Glutamatergic neuron (in vitro differentiated cells): ENCODE measurements around the gene PDE10A. TPM values are rescaled to one million over a fixed set of nuclear protein-coding genes. Genes with fewer than 3 reads are reported as not detected.

Source experiments
- DNase-seq: peaks from one replicate; pipeline ENCODE4 v3.0.0; 2022
- H3K27ac Mint-ChIP-seq: one replicate; pipeline ENCODE4 v1.8.0; 2020; ENCODE audit warnings: mild to moderate bottlenecking, mixed read lengths, inconsistent platforms; ENCODE audit not compliant: unreplicated experiment
- H3K27me3 Mint-ChIP-seq: one replicate; pipeline ENCODE4 v1.8.0; 2020; ENCODE audit warnings: mild to moderate bottlenecking, moderate library complexity, mixed read lengths, inconsistent platforms; ENCODE audit not compliant: unreplicated experiment
- H3K36me3 Mint-ChIP-seq: one replicate; pipeline ENCODE4 v1.8.0; 2020; ENCODE audit warnings: mild to moderate bottlenecking, mixed read lengths, inconsistent platforms; ENCODE audit not compliant: unreplicated experiment
- H3K4me1 Mint-ChIP-seq: one replicate; pipeline ENCODE4 v1.8.0; 2020; ENCODE audit warnings: mild to moderate bottlenecking, low read depth, mixed read lengths, inconsistent platforms; ENCODE audit not compliant: unreplicated experiment
- H3K4me3 Mint-ChIP-seq: one replicate; pipeline ENCODE4 v1.8.0; 2020; ENCODE audit warnings: mild to moderate bottlenecking, mixed read lengths, inconsistent platforms; ENCODE audit not compliant: unreplicated experiment
- H3K9me3 Mint-ChIP-seq: one replicate; pipeline ENCODE4 v1.8.0; 2020; ENCODE audit warnings: mild to moderate bottlenecking, moderate library complexity, mixed read lengths, inconsistent platforms; ENCODE audit not compliant: unreplicated experiment
- CTCF ChIP-seq: fragments of 200-600 bp; sonication (generic); IDR thresholded peaks from one replicate; pipeline ENCODE4 v1.5.0; 2021; ENCODE audit not compliant: partially characterized antibody, unreplicated experiment
- total RNA-seq: library from RNA; stranded (reverse); fragmentation: NEBNext Ultra II Directional; extraction: Animal tissue kit (Norgen Biotek cat#: 25700); gene quantifications from one replicate; pipeline ENCODE4 v1.2.1, GENCODE V29; 2021; ENCODE audit not compliant: unreplicated experiment

Gene PDE10A
- total RNA-seq, 1 donor from 2014 or later = 24.5 TPM

DNA sequence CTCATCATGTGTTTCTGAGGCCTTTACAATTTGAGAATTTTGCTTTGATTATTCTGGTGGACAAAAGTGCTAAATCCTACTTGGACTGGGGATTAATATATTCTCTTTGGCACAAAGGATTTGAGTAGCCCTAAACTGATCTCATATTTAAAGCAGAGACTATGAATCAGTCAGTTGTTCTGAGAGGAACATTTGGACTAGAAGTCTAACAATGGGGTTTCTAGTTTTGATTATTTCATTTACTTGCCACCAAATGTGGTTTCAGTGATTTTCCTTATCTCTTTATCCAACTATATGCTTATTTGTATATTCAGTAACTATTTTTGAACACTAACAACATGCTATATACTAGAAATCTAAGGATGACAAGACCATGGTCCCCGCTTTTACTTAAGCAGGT, 81.4 kb downstream of the PDE10A start:
- TF ChIP-seq CTCF = no peak
- H3K4me1 Mint-ChIP-seq = no peaks in the 10 kb centered on the region
- no peak overlapping the region for H3K27ac Mint-ChIP-seq
- H3K4me3 Mint-ChIP-seq = no peak overlapping the region
- H3K9me3 Mint-ChIP-seq = peaks cover 5% of the 10 kb centered on the region
- peaks cover 2% of the 10 kb centered on the region for H3K27me3 Mint-ChIP-seq
- no peak for DNase-seq
- peaks cover 5% of the 10 kb centered on the region for H3K36me3 Mint-ChIP-seq

DNA sequence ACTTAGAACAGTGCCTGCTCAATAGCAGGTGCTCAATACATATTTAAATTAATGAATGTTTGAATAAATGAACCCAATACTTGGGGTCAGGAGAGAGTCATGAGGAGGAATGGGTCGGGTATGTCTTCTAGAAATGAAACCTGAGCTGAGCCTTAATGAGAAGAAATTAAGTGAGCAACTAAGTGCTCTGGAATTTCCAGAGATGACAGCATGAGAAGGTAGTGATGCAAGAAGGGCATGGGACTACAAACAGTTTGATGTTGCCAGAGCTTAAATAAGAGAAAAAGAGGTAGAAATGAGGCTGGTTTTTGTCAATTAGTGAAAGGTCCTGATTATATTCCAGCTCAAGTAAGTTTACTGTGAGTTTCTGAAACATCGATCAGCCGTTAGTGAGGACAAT, 82.9 kb downstream of the PDE10A start:
- Mint-ChIP-seq H3K9me3 (peaks cover 3% of the 10 kb centered on the region), H3K27me3 (peaks cover 2% of the 10 kb centered on the region), H3K27ac (no peak overlapping the region), H3K4me3 (no peak overlapping the region), H3K36me3 (peaks cover 3% of the 10 kb centered on the region), H3K4me1 (no peaks in the 10 kb centered on the region)
- no peak for DNase-seq
- TF ChIP-seq CTCF = no peak

GRCh38 chr6:165579151-165579550, 83.9 kb downstream of the PDE10A start:
- no peak overlapping the region for H3K27ac Mint-ChIP-seq
- no peak for DNase-seq
- H3K9me3 Mint-ChIP-seq = no peaks in the 10 kb centered on the region
- no peaks in the 10 kb centered on the region for H3K27me3 Mint-ChIP-seq
- H3K4me3 Mint-ChIP-seq = no peak overlapping the region
- no peaks in the 10 kb centered on the region for H3K4me1 Mint-ChIP-seq
- no peak for TF ChIP-seq CTCF
- H3K36me3 Mint-ChIP-seq = no peaks in the 10 kb centered on the region

DNA sequence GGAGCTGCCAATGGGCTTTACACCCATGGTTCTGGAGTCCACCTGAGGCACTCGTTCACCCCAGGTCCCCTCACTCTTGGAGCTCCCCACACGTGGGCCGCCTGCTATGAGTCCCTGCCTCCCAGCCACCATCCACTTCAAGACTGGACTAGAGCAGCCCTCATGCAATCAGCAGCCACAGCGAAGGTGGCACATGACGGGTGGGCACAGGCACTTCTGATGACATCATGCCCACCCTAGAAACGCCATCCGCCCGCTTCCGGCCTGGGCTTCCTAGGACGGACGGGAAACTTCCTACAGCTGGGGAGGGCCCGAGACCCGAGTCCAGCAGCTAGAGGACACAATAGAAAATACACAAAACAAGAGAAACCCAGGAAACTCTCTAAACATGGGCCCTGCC, 85.5 kb downstream of the PDE10A start:
- H3K9me3 Mint-ChIP-seq = peaks cover 2% of the 10 kb centered on the region
- no peak overlapping the region for H3K4me3 Mint-ChIP-seq
- H3K4me1 Mint-ChIP-seq = peaks cover 2% of the 10 kb centered on the region
- no peak for TF ChIP-seq CTCF
- H3K27ac Mint-ChIP-seq = no peak overlapping the region
- DNase-seq = no peak
- H3K27me3 Mint-ChIP-seq = peaks cover 2% of the 10 kb centered on the region
- no peaks in the 10 kb centered on the region for H3K36me3 Mint-ChIP-seq

- Mint-ChIP-seq H3K4me1 (peaks cover 2% of the 10 kb centered on the region), H3K36me3 (no peaks in the 10 kb centered on the region), H3K9me3 (peaks cover 2% of the 10 kb centered on the region), H3K4me3 (no peak overlapping the region), H3K27me3 (peaks cover 2% of the 10 kb centered on the region), H3K27ac (no peak overlapping the region)
- no peak for TF ChIP-seq CTCF
- no peak for DNase-seq
These were observed 87.9 kb downstream of the PDE10A start for GRCh38 chr6:165575158-165575549.
